Kidney (tissue), 14 donors: ENCODE measurements around the gene ACTG1. TPM values are rescaled to one million over a fixed set of nuclear protein-coding genes. Genes with fewer than 3 reads are reported as not detected.

Source experiments
- DNase-seq, 5 donors: peaks; one replicate each; pipeline ENCODE4 v3.0.0-alpha.2; 2013 to 2020
- FAIRE-seq: peaks from 2 replicates; lab custom pipeline; 2012; peaks lifted over from hg19 to GRCh38; lab: Jason Lieb, UNC
- H3K27ac ChIP-seq, 2 donors: one replicate each; pipeline ENCODE4 v1.7.0; 2013; ENCODE audit warnings: low read depth in 2 of 2, low read length in 2 of 2, inconsistent platforms in 1 of 2
- H3K27me3 ChIP-seq: one replicate; pipeline ENCODE4 v1.7.1; 2013; ENCODE audit warnings: low read length, inconsistent platforms; ENCODE audit not compliant: control insufficient read depth, insufficient read depth
- H3K36me3 ChIP-seq, 3 donors: one replicate each; pipeline versions ENCODE4 v1.7.0 to v1.7.1; 2013; ENCODE audit warnings: low read length in 3 of 3, control low read depth in 1 of 3, inconsistent platforms in 1 of 3; ENCODE audit not compliant: insufficient read depth in 3 of 3, control insufficient read depth in 2 of 3
- H3K4me1 ChIP-seq, 3 donors: one replicate each; pipeline versions ENCODE4 v1.7.0 to v1.7.1; 2013; ENCODE audit warnings: low read length in 3 of 3, inconsistent platforms in 1 of 3, low read depth in 1 of 3; ENCODE audit not compliant: control insufficient read depth in 2 of 3, insufficient read depth in 2 of 3
- H3K4me3 ChIP-seq, 3 donors: one replicate each; pipeline versions ENCODE4 v1.7.0 to v1.8.1; 2013; ENCODE audit warnings: low read length in 3 of 3, control low read depth in 1 of 3, inconsistent platforms in 1 of 3
- H3K9ac ChIP-seq, 3 donors: one replicate each; pipeline versions ENCODE4 v1.7.0 to v1.7.1; 2013; ENCODE audit warnings: low read length in 3 of 3, control low read depth in 1 of 3, inconsistent platforms in 1 of 3
- H3K9me3 ChIP-seq, 3 donors: one replicate each; pipeline versions ENCODE4 v1.7.0 to v1.7.1; 2013; ENCODE audit warnings: low read length in 3 of 3, control low read depth in 1 of 3, inconsistent platforms in 1 of 3; ENCODE audit not compliant: control insufficient read depth in 2 of 3, insufficient read depth in 1 of 3
- intact Hi-C: fragments of 100-400 bp; cut with DNase I; formaldehyde crosslinking; loops from one replicate; pipeline ENCODE4 v1.11.1; 2022
- polyA plus RNA-seq: library from polyadenylated mRNA; stranded (reverse); fragments of 350-450 nt; fragmentation: Illumina TruSeq; extraction: RNeasy Lipid Tissue Mini Kit (QIAGEN cat#74804); gene quantifications from one replicate; pipeline ENCODE4 v1.2.3, GENCODE V29; 2014; ENCODE audit warnings: low read depth, low replicate concordance; ENCODE audit not compliant: insufficient read depth
- total RNA-seq: library from RNA; stranded (reverse); fragmentation: NEBNext Ultra II Directional; extraction: Animal tissue kit (Norgen Biotek cat#: 25700); gene quantifications from one replicate; pipeline ENCODE4 v1.2.1, GENCODE V29; 2021
- TF ChIP-seq, protein P1 (sequence below): IDR thresholded peaks from 3 replicates; pipeline ENCODE4 v1.5.1; 2012; ENCODE audit warnings: mild to moderate bottlenecking, moderate library complexity, borderline replicate concordance; ENCODE audit not compliant: insufficient read depth; ENCODE audit errors: extremely low read depth
- donor health status: control.
- donor health status: control.
- donor health status: control.
- donor health status: control.
- donor health status: control.
- donor health status: DM: yes; HTN: yes; CAD: no.
- donor health status: Normal renal cell carcinoma (clear cell type).

ACTG1 gene
- total and polyA plus RNA-seq, 2 donors from 2014 or later, result 1,350 to 2,632 TPM

GRCh38 chr17:81539571-81539900 lies 26.9 kb upstream of the ACTG1 start:
- Histone ChIP-seq H3K4me3 (no peak overlapping the region), H3K27me3 (peaks cover 9% of the 10 kb centered on the region), H3K9ac (no peak overlapping the region), H3K36me3 (peaks cover 0 to 11% (median 0%) of the 10 kb centered on the region in 3 donors), H3K4me1 (peaks cover 0 to 5% (median 0%) of the 10 kb centered on the region in 3 donors), H3K9me3 (no peaks in the 10 kb centered on the region), H3K27ac (no peak overlapping the region)
- FAIRE-seq, result no peak
- intact Hi-C loops, result no loop called here
- peak in 1 of 5 donors; percentile 57 for DNase-seq
- TF ChIP-seq, protein P1, sequence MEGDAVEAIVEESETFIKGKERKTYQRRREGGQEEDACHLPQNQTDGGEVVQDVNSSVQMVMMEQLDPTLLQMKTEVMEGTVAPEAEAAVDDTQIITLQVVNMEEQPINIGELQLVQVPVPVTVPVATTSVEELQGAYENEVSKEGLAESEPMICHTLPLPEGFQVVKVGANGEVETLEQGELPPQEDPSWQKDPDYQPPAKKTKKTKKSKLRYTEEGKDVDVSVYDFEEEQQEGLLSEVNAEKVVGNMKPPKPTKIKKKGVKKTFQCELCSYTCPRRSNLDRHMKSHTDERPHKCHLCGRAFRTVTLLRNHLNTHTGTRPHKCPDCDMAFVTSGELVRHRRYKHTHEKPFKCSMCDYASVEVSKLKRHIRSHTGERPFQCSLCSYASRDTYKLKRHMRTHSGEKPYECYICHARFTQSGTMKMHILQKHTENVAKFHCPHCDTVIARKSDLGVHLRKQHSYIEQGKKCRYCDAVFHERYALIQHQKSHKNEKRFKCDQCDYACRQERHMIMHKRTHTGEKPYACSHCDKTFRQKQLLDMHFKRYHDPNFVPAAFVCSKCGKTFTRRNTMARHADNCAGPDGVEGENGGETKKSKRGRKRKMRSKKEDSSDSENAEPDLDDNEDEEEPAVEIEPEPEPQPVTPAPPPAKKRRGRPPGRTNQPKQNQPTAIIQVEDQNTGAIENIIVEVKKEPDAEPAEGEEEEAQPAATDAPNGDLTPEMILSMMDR, result no peak

- FAIRE-seq, result no peak
- Histone ChIP-seq H3K4me1 (peaks cover 0 to 5% (median 0%) of the 10 kb centered on the region in 3 donors), H3K9ac (no peak overlapping the region), H3K9me3 (no peaks in the 10 kb centered on the region), H3K27ac (no peak overlapping the region), H3K4me3 (no peak overlapping the region), H3K27me3 (peaks cover 9% of the 10 kb centered on the region), H3K36me3 (peaks cover 0 to 6% (median 0%) of the 10 kb centered on the region in 3 donors)
- peak in 1 of 5 donors; percentile 52 for DNase-seq
- intact Hi-C loops, result no loop called here
- TF ChIP-seq, protein P1, result no peak
These were observed 26.3 kb upstream of the ACTG1 start for GRCh38 chr17:81538651-81539570.

- DNase-seq (peak in 2 of 5 donors; percentile 37 to 75), FAIRE-seq (no peak)
- no peak overlapping the region for H3K9ac ChIP-seq
- peaks cover 9% of the 10 kb centered on the region for H3K27me3 ChIP-seq
- H3K9me3 ChIP-seq, result no peaks in the 10 kb centered on the region
- TF ChIP-seq, protein P1, result no peak
- peaks cover 0 to 10% (median 0%) of the 10 kb centered on the region in 3 donors for H3K4me1 ChIP-seq
- intact Hi-C loops, result no loop called here
- H3K4me3 ChIP-seq, result no peak overlapping the region
- no peaks in the 10 kb centered on the region for H3K36me3 ChIP-seq
- H3K27ac ChIP-seq, result no peak overlapping the region
These were observed 25.4 kb upstream of the ACTG1 start for GRCh38 chr17:81537856-81538555.
